Pancreas (tissue), 10 donors: Measurements from ENCODE around the gene CD300A. TPM values are rescaled to one million over a fixed set of nuclear protein-coding genes. Genes with fewer than 3 reads are reported as not detected.

Experiments
- ATAC-seq, 4 donors: fragments of 200-7000 bp; cut with Tn5 transposase; one replicate each; pipeline versions ENCODE4 v1.8.0 to v1.9.1; 2020; ENCODE audit warnings: mild to moderate bottlenecking in 4 of 4, moderate library complexity in 4 of 4
- DNase-seq, 6 donors: peaks; one replicate each; pipeline ENCODE4 v3.0.0-alpha.2; 2020
- FAIRE-seq: peaks from 2 replicates; lab custom pipeline; 2012; peaks lifted over from hg19 to GRCh38; lab: Jason Lieb, UNC
- H3K27ac ChIP-seq, 4 donors: fragments of 200-600 bp; sonication (generic); 1 replicate in 3 of 4; 2 replicates in 1 of 4; pipeline versions ENCODE4 v1.5.0 to v1.8.0; 2020
- H3K27me3 ChIP-seq, 4 donors: fragments of 200-600 bp; one replicate each; pipeline ENCODE4 v1.8.0; 2021
- H3K36me3 ChIP-seq, 3 donors: fragments of 200-600 bp; sonication (generic) in 1 of 3; one replicate each; pipeline versions ENCODE4 v1.5.0 to v1.8.0; 2020 to 2021
- H3K4me1 ChIP-seq, 3 donors: fragments of 200-600 bp; one replicate each; pipeline ENCODE4 v1.8.0; 2021
- H3K4me3 ChIP-seq, 4 donors: fragments of 200-600 bp; sonication (generic) in 2 of 4; one replicate each; pipeline versions ENCODE4 v1.5.0 to v1.8.0; 2020 to 2021
- H3K9me3 ChIP-seq, 4 donors: fragments of 200-600 bp; one replicate each; pipeline ENCODE4 v1.8.0; 2021
- WGBS, 2 donors: extraction: QIAGEN DNeasy Blood & Tissue Kit; methylation state at CpG; one replicate each; pipeline ENCODE4 v1.1.7; 2013; 5-methylcytosine and 5-hydroxymethylcytosine counted together
- intact Hi-C, 3 donors: fragments of 100-400 bp; cut with DNase I; formaldehyde crosslinking; loops; one replicate each; pipeline versions ENCODE4 v1.11.1 to v1.14.2; 2022
- polyA plus RNA-seq, 2 donors: library from polyadenylated mRNA; stranded (reverse); fragments of 200-250 nt; gene quantifications; one replicate each; pipeline ENCODE4 v1.2.3, GENCODE V29; 2013
- total RNA-seq, 6 donors: library from RNA; stranded (reverse); fragmentation: NEBNext Ultra II Directional in 4 of 6; extraction: Animal tissue kit (Norgen Biotek cat#: 25700) in 4 of 6; gene quantifications; one replicate each; pipeline versions ENCODE4 v1.2.1 to v1.2.4, GENCODE V29; 2021 to 2023
- TF ChIP-seq, protein P1 (sequence below), 4 donors: fragments of 200-600 bp; sonication (generic) in 3 of 4; IDR thresholded peaks; one replicate each; pipeline versions ENCODE4 v1.5.0 to v1.8.0; 2021; ENCODE audit warnings: antibody characterized with exemption in 4 of 4
- donor health status: healthy with polysubstance abuse.
- donor health status: DM: no; HTN: no; CAD: no; lungs with moderate emphysema.
- donor health status: DM: no; HTN: no; CAD: no.
- donor health status: control.
- donor health status: control.
- donor health status: Bipolar disorder and iron deficiency.
- donor health status: DM: yes; HTN: yes; CAD: no.
- donor health status: DM: no; HTN: no; CAD: no.
- donor health status: DM: no; HTN: no; CAD: no.
- donor health status: DM: yes; HTN: yes; CAD: no.

Gene CD300A
- total and polyA plus RNA-seq, 8 donors = 0.37 to 5.1 (median 1.2) TPM

DNA sequence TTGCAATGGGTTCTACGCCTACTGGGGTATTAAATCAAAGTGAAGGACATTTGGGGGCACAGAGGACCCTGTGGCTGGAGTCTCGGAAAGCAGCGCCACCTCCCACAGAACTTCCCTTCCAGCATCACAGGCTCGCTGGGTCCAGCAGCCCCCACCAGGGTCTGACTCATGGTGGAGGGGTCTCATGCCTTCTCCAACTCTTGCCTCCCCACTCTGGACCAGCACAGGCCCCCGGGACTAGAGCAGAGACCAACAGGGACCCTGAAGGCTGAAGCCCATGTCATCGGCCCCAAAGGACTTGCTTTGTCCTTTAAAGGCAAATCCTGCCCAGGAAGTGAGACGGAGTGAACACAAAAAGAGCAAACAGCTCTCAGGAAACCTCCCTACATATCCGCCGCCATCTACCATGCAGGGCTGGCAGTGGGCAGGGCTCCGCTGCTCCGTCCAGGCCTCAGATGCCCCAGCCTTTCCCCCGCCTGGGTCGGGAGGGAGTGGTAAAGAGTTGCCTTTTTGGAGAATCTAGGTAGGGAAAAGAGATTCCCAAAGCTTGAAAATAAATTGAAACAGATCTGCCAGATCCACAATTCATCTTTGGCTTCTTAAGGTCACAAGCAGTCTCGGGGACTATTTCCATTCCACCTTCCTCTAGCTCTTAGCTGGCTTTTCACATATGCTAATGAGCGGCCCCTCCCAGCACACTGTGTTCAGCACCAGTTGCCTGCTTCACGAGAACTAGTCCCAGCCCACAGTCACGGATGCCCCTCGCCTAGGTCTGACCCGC lies 36.6 kb upstream of the CD300A start:
- DNase-seq = peak in 3 of 6 donors; percentile 52 to 57 (median 56)
- peak overlapping the region; percentile 99 for H3K27ac ChIP-seq
- peaks cover 21 to 30% (median 28%) of the 10 kb centered on the region in 3 donors for H3K4me1 ChIP-seq

DNA sequence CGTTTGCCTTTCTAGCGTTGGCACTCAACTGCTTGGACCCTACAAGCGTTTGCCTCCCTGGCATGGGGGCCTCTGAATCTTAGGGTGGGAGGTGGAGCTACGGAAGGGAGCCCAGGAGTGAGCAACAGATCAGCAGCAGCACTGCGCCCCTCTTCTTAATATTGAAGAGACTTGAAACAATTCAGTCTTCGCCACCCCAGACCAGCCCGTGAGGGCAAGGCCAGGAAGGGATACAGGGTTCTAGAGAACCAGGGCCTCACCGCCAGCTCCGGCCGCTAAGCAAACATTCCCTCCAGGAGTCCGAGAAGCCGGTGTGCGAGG lies 36.1 kb upstream of the CD300A start:
- 5 to 13% methylated on average over 13 of the region's 13 CpGs for WGBS, 2 donors
- TF ChIP-seq, protein P1, sequence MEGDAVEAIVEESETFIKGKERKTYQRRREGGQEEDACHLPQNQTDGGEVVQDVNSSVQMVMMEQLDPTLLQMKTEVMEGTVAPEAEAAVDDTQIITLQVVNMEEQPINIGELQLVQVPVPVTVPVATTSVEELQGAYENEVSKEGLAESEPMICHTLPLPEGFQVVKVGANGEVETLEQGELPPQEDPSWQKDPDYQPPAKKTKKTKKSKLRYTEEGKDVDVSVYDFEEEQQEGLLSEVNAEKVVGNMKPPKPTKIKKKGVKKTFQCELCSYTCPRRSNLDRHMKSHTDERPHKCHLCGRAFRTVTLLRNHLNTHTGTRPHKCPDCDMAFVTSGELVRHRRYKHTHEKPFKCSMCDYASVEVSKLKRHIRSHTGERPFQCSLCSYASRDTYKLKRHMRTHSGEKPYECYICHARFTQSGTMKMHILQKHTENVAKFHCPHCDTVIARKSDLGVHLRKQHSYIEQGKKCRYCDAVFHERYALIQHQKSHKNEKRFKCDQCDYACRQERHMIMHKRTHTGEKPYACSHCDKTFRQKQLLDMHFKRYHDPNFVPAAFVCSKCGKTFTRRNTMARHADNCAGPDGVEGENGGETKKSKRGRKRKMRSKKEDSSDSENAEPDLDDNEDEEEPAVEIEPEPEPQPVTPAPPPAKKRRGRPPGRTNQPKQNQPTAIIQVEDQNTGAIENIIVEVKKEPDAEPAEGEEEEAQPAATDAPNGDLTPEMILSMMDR (IDR thresholded peaks at IDR 0.05) = no peak
- Histone ChIP-seq H3K4me3 (peak overlapping the region in 3 of 4 donors; percentile 80 to 89 (median 82)), H3K9me3 (no peaks in the 10 kb centered on the region), H3K4me1 (peaks cover 25 to 33% (median 32%) of the 10 kb centered on the region in 3 donors), H3K27me3 (no peaks in the 10 kb centered on the region), H3K27ac (peak overlapping the region; percentile 99), H3K36me3 (no peaks in the 10 kb centered on the region)
- intact Hi-C loops = no loop called here
- no peak for FAIRE-seq
- DNase-seq = peak in 2 of 6 donors; percentile 61 to 79
- ATAC-seq = no peak

More for the DNA sequence above, 36.6 kb upstream of the CD300A start:
- TF ChIP-seq, protein P1 (IDR thresholded peaks at IDR 0.05) = no peak
- peak overlapping the region in 3 of 4 donors; percentile 80 to 89 (median 82) for H3K4me3 ChIP-seq
- WGBS, 2 donors = 40 to 45% methylated on average over 19 of the region's 19 CpGs
- intact Hi-C loops = no loop called here
- FAIRE-seq (no peak), ATAC-seq (peak in 3 of 4 donors; percentile 11 to 16 (median 12))
- H3K36me3 ChIP-seq = no peaks in the 10 kb centered on the region
- no peaks in the 10 kb centered on the region for H3K9me3 ChIP-seq
- H3K27me3 ChIP-seq = no peaks in the 10 kb centered on the region

DNA sequence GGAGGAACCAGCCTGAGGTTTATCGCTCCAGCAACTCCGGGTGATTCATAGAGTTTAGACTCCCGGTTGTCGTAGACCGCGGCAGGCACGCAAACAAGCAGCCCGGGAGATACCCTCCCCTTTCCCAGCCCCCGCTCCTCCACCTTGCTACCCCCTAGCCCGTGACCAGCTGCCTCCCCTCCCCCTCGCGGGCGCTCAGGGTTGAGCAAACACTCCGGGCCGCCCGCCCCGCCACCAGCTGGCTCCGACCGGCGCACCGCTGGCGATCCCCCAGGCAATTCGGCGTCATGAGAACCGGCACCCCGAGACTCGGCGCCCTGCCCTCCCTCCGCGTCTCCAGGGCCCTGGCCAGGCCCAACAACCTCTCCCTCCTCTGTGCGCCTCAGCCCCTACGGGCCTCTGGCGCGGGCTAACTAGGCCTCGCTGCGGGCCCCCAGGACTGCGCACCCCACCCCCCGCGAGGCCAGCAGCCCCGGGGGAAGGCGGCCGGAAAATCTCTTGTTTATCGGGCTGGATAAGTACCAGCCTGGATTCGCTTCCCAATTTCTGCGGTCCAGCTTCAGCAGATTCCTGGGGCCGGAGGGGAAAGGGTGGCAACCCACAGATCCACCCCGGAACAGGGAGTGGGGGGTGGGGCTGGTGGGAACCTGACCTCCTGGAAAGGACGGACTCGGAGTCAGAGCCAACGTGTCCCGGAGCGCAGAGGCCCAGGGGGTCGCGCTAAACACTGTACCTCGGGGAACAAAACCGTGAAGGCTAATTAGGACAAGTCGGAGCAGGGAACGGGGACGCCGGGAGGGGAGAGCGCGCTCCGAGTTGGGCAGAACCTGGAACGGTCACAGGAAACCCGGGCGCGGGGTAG lies 35.5 kb upstream of the CD300A start:
- Histone ChIP-seq H3K27ac (peak overlapping the region; percentile 99), H3K9me3 (no peaks in the 10 kb centered on the region), H3K4me3 (peak overlapping the region; percentile 42 to 89 (median 81)), H3K27me3 (no peaks in the 10 kb centered on the region), H3K36me3 (no peaks in the 10 kb centered on the region), H3K4me1 (peaks cover 31 to 39% (median 37%) of the 10 kb centered on the region in 3 donors)
- TF ChIP-seq, protein P1 (IDR thresholded peaks at IDR 0.05) = no peak
- WGBS, 2 donors = 1 to 2% methylated on average over 56 to 67 of the region's 67 CpGs
- FAIRE-seq (no peak), ATAC-seq (peak; percentile 62 to 76 (median 70)), DNase-seq (peak; percentile 94 to 97 (median 96))
- intact Hi-C loops = no loop called here

DNA sequence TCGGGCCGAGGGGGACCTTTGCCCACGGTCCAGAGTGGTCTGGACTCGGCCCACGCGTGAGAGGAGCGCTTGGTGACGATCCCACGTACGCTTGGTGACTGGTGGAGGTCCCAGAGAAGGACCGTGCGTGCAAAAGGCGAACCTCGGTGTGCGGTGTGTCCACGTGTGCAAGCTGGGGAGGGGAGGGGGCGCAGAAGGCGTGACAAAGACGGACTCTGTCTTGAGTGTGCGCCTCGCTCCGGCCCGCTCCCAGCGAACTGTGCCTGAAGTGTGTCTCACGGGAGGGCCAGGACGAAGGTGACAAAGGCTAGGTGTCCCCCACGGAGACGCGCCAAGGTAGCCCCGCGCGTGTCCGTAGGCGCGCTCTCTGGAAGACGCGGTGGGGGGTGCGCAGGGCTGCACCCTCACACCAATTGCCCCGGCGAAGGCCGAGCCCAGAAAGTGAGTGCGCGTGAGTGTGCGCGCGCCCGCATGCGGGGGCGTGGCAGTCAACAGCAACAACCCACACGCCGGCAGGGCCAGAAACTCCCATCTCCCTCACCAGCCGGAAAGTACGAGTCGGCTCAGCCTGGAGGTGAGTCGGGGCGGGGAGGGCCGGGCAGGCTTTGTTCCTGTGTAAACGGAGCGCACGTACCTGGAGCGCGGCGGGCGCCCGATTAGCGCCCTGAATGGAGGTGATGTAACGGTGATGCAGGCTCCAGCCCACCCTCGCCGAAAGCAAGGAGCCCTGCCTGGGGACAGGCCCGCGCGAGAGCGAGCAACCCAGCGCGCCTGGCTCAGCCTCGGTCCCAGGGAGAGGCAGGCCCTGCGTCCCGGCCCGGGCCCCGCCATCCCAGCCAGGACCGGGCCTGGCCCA lies 34.6 kb upstream of the CD300A start, which contains the start of gene GPRC5C:
Gene GPRC5C (plus strand): TSS at position 521 of the 856 bp plus-strand sequence. CDS start 7,689 bp downstream, outside the sequence.
- H3K9me3 ChIP-seq = no peaks in the 10 kb centered on the region
- TF ChIP-seq, protein P1 (IDR thresholded peaks at IDR 0.05) = no peak
- peak within 1 kb of the TSS; percentile 99 for H3K27ac ChIP-seq
- 0 to 1% methylated on average over 75 to 81 of the region's 81 CpGs for WGBS, 2 donors
- intact Hi-C loops = no loop called here
- FAIRE-seq (no peak), DNase-seq (peak; percentile 91 to 97 (median 92)), ATAC-seq (peak; percentile 55 to 70 (median 63))
- peaks cover 39 to 45% (median 39%) of the 10 kb centered on the region in 3 donors for H3K4me1 ChIP-seq
- no peaks in the 10 kb centered on the region for H3K36me3 ChIP-seq
- no peaks in the 10 kb centered on the region for H3K27me3 ChIP-seq
- peak within 1 kb of the TSS; percentile 42 to 89 (median 81) for H3K4me3 ChIP-seq
